PC-9 (cell line): ENCODE measurements around the gene DHRSX. TPM values are rescaled to one million over a fixed set of nuclear protein-coding genes. Genes with fewer than 3 reads are reported as not detected.

ENCODE experiments used
- BruUV-seq: library from RNA; stranded (reverse); fragments of 400-500 nt; replicated peaks from 2 replicates; lab custom pipeline; 2021; lab: Mats Ljungman, UMichigan
- CTCF ChIA-PET: fragments of 300-600 bp; sonication (Branson Sonifier 250); formaldehyde crosslinking; loops from one replicate; lab custom pipeline; 2022; ENCODE audit warnings: antibody characterized with exemption; lab: Charles Lee
- POLR2A ChIA-PET: fragments of 300-600 bp; sonication (Branson Sonifier 250); formaldehyde crosslinking; loops from one replicate; lab custom pipeline; 2022; ENCODE audit warnings: antibody characterized with exemption; ENCODE audit not compliant: unreplicated experiment; lab: Charles Lee
- DNase-seq, 2 experiments: peaks; one replicate each; pipeline versions ENCODE4 v3.0.0 to v3.0.0-alpha.2; 2015 to 2022; ENCODE audit warnings: mixed read lengths in 1 of 2
- H2AFZ ChIP-seq: fragments of 200-600 bp; sonication (generic); 2 replicates; pipeline ENCODE4 v1.8.1; 2017; ENCODE audit warnings: antibody characterized with exemption
- H3F3A ChIP-seq: fragments of 200-600 bp; sonication (generic); 2 replicates; pipeline ENCODE4 v1.8.1; 2017; ENCODE audit warnings: antibody characterized with exemption, mild to moderate bottlenecking, low read depth; ENCODE audit not compliant: insufficient read depth
- H3K27ac ChIP-seq: fragments of 200-600 bp; sonication (generic); 2 replicates; pipeline ENCODE4 v1.6.1; 2016; ENCODE audit warnings: mixed run types
- H3K27me3 ChIP-seq: fragments of 200-600 bp; sonication (generic); 2 replicates; pipeline ENCODE4 v1.6.1; 2016; ENCODE audit warnings: low read depth, mixed run types; ENCODE audit not compliant: insufficient read depth
- H3K36me3 ChIP-seq: fragments of 200-600 bp; sonication (generic); 2 replicates; pipeline ENCODE4 v1.6.1; 2016; ENCODE audit warnings: low read depth, mixed run types
- H3K4me1 ChIP-seq: fragments of 200-600 bp; sonication (generic); replicated peaks from 2 replicates; pipeline ENCODE4 v1.6.1; 2016; ENCODE audit warnings: mixed run types; ENCODE audit not compliant: insufficient read depth
- H3K4me2 ChIP-seq: fragments of 200-600 bp; sonication (generic); 2 replicates; pipeline ENCODE4 v1.6.1; 2017; ENCODE audit warnings: mixed run types
- H3K4me3 ChIP-seq: fragments of 200-600 bp; sonication (generic); 2 replicates; pipeline ENCODE4 v1.6.1; 2016; ENCODE audit warnings: mixed run types
- H3K79me2 ChIP-seq: fragments of 200-600 bp; sonication (generic); 2 replicates; pipeline ENCODE4 v1.6.1; 2017; ENCODE audit warnings: low read depth, mixed run types
- H3K9me2 ChIP-seq: fragments of 200-600 bp; sonication (generic); 2 replicates; pipeline ENCODE4 v1.8.1; 2017; ENCODE audit warnings: mild to moderate bottlenecking; ENCODE audit not compliant: insufficient read depth
- H3K9me3 ChIP-seq: fragments of 200-600 bp; sonication (generic); 2 replicates; pipeline ENCODE4 v1.8.1; 2016; ENCODE audit warnings: low read depth; ENCODE audit not compliant: insufficient read depth
- H4K20me1 ChIP-seq: fragments of 200-600 bp; sonication (generic); 2 replicates; pipeline ENCODE4 v1.8.1; 2017; ENCODE audit not compliant: insufficient read depth
- CTCF ChIP-seq: fragments of 200-600 bp; sonication (generic); conservative IDR thresholded peaks from 2 replicates; pipeline ENCODE4 v1.6.1; 2017; ENCODE audit warnings: mixed run types, antibody characterized with exemption, mild to moderate bottlenecking, moderate library complexity
- EZH2 ChIP-seq: fragments of 200-600 bp; sonication (generic); IDR thresholded peaks from 2 replicates; pipeline ENCODE4 v1.8.0; 2017; ENCODE audit warnings: antibody characterized with exemption, low read depth
- intact Hi-C: fragments of 100-400 bp; cut with micrococcal nuclease; formaldehyde crosslinking; loops from one replicate; pipeline ENCODE4 v1.10.0; 2022; ENCODE audit not compliant: unreplicated experiment
- total RNA-seq: library from RNA; stranded (reverse); gene quantifications from 2 replicates; pipeline ENCODE4 v1.2.3, GENCODE V29; 2021

Gene DHRSX
- total RNA-seq, 1 experiment from 2014 or later = 13.2 TPM

- H3K4me3 ChIP-seq = no peak overlapping the region
- intact Hi-C loops = no loop called here
- no peaks in the 10 kb centered on the region for H3K36me3 ChIP-seq
- no peak overlapping the region for H3K4me2 ChIP-seq
- H3K9me2 ChIP-seq = no peaks in the 10 kb centered on the region
- H3K27ac ChIP-seq = no peak overlapping the region
- TF ChIP-seq EZH2 (no peak), CTCF (no peak)
- DNase-seq = no peak
- peaks cover 8% of the 10 kb centered on the region; the same call in 1 of the 2 replicates for H3K4me1 ChIP-seq
- no TSS peak for BruUV-seq
- CTCF ChIA-PET = no interaction called here
- no peak overlapping the region for H2AFZ ChIP-seq
- H3F3A ChIP-seq = no peaks in the 10 kb centered on the region; the same call in 1 of the 2 replicates
- POLR2A ChIA-PET = no interaction called here
- peaks cover 19% of the 10 kb centered on the region for H3K79me2 ChIP-seq
- H3K27me3 ChIP-seq = no peaks in the 10 kb centered on the region
- H3K9me3 ChIP-seq = no peaks in the 10 kb centered on the region
- peaks cover 3% of the 10 kb centered on the region; the same call in 1 of the 2 replicates for H4K20me1 ChIP-seq
Observed at GRCh38 chrX:2495595-2495994, 5.2 kb downstream of the DHRSX start.

GRCh38 chrX:2492531-2493218, 8.1 kb downstream of the DHRSX start:
- intact Hi-C loops = no loop called here
- Histone ChIP-seq H3K4me3 (no peak overlapping the region), H3K4me1 (no peaks in the 10 kb centered on the region), H3K9me3 (no peaks in the 10 kb centered on the region), H3K36me3 (no peaks in the 10 kb centered on the region), H4K20me1 (peaks cover 3% of the 10 kb centered on the region), H3K9me2 (no peaks in the 10 kb centered on the region), H2AFZ (no peak overlapping the region), H3K27me3 (no peaks in the 10 kb centered on the region), H3F3A (no peaks in the 10 kb centered on the region), H3K79me2 (no peaks in the 10 kb centered on the region), H3K27ac (no peak overlapping the region), H3K4me2 (no peak overlapping the region)
- ChIA-PET POLR2A (no interaction called here), CTCF (no interaction called here)
- TF ChIP-seq EZH2 (no peak), CTCF (no peak)
- no TSS peak for BruUV-seq
- DNase-seq = no peak

GRCh38 chrX:2490634-2491033, 10.1 kb downstream of the DHRSX start:
- H2AFZ ChIP-seq = no peak overlapping the region
- no peaks in the 10 kb centered on the region for H3K36me3 ChIP-seq
- no peak overlapping the region for H3K4me2 ChIP-seq
- no peak overlapping the region for H3K4me3 ChIP-seq
- H3K9me2 ChIP-seq = no peaks in the 10 kb centered on the region
- POLR2A ChIA-PET = no interaction called here
- DNase-seq = no peak
- no peaks in the 10 kb centered on the region for H3K79me2 ChIP-seq
- no peaks in the 10 kb centered on the region for H3K27me3 ChIP-seq
- BruUV-seq = no TSS peak
- H3F3A ChIP-seq = no peaks in the 10 kb centered on the region
- no peaks in the 10 kb centered on the region; the same call in 1 of the 2 replicates for H4K20me1 ChIP-seq
- intact Hi-C loops = no loop called here
- no peaks in the 10 kb centered on the region for H3K4me1 ChIP-seq
- H3K9me3 ChIP-seq = no peaks in the 10 kb centered on the region
- CTCF ChIA-PET = no interaction called here
- TF ChIP-seq CTCF (no peak), EZH2 (no peak)
- no peak overlapping the region for H3K27ac ChIP-seq
